HCT116 (cell line): Measurements from ENCODE around the gene ZDHHC14. TPM values are rescaled to one million over a fixed set of nuclear protein-coding genes. Genes with fewer than 3 reads are reported as not detected.
"Not testable (repeated sequence)": the region's sequence is repeated elsewhere in the genome, so short reads cannot be mapped to it uniquely, and the experiment has no call there.

ENCODE experiments used
- ATAC-seq: fragments of 200-7000 bp; cut with Tn5 transposase; 2 replicates; pipeline ENCODE4 v1.9.1; 2020; ENCODE audit warnings: mild to moderate bottlenecking, moderate library complexity
- BruUV-seq: library from RNA; stranded (reverse); fragments of 400-500 nt; replicated peaks from 2 replicates; lab custom pipeline; 2021; lab: Mats Ljungman, UMichigan
- CTCF ChIA-PET: fragments of 300-600 bp; sonication (Branson Sonifier 250); formaldehyde crosslinking; loops from one replicate; lab custom pipeline; 2021; ENCODE audit warnings: antibody characterized with exemption; lab: Charles Lee
- POLR2A ChIA-PET: fragments of 300-600, 350-600 bp; sonication (Branson Sonifier 250); formaldehyde crosslinking; loops from one replicate; lab custom pipeline; 2021; ENCODE audit warnings: antibody characterized with exemption; lab: Charles Lee
- RAD21 ChIA-PET, 2 experiments: fragments of 300-600 bp; sonication (Branson Sonifier 250); formaldehyde crosslinking; loops; one replicate each; lab custom pipeline; 2023; ENCODE audit warnings: low total read pairs in 2 of 2; ENCODE audit not compliant: uncharacterized antibody in 2 of 2, unreplicated experiment in 2 of 2, low non-redundant PET in 1 of 2; lab: Charles Lee
- DNase-seq: peaks from one replicate; pipeline ENCODE4 v3.0.0-alpha.2; 2010; ENCODE audit warnings: low read depth, low spot score
- H2AFZ ChIP-seq: fragments of 200-600 bp; shearing (Covaris generic), sonication (generic); 2 replicates; pipeline ENCODE4 v1.6.1; 2017; ENCODE audit warnings: low read depth, mixed run types, mixed read lengths, antibody characterized with exemption, low read length; ENCODE audit not compliant: poor library complexity, severe bottlenecking
- H3K27ac ChIP-seq: 2 replicates; pipeline ENCODE4 v1.5.1; 2012; ENCODE audit warnings: low read depth, low read length
- H3K27me3 ChIP-seq: fragments of 200-600 bp; sonication (generic); 2 replicates; pipeline ENCODE4 v1.6.1; 2016; ENCODE audit warnings: mixed run types, low read length, mixed read lengths; ENCODE audit not compliant: insufficient read depth
- H3K36me3 ChIP-seq, 2 experiments: fragments of 200-500 bp in 1 of 2; fragments of 200-600 bp in 1 of 2; sonication (Bioruptor generic) in 1 of 2; sonication (generic) in 1 of 2; 2 replicates each; pipeline versions ENCODE4 v1.5.1 to v1.6.1; 2014 to 2016; ENCODE audit warnings: low read length in 2 of 2, inconsistent platforms in 1 of 2, mixed read lengths in 1 of 2, mixed run types in 1 of 2; ENCODE audit not compliant: insufficient read depth in 2 of 2, control insufficient read depth in 1 of 2
- H3K4me1 ChIP-seq, 2 experiments: fragments of 200-600 bp in 1 of 2; sonication (generic) in 1 of 2; 2 replicates each; pipeline versions ENCODE4 v1.5.1 to v1.6.1; 2012 to 2017; ENCODE audit warnings: low read length in 2 of 2, inconsistent platforms in 1 of 2, mild to moderate bottlenecking in 1 of 2, mixed read lengths in 1 of 2, mixed run types in 1 of 2, moderate library complexity in 1 of 2; ENCODE audit not compliant: insufficient read depth in 2 of 2, control insufficient read depth in 1 of 2
- H3K4me2 ChIP-seq: fragments of 200-600 bp; sonication (generic); 2 replicates; pipeline ENCODE4 v1.6.1; 2017; ENCODE audit warnings: mixed run types, low read length, mixed read lengths
- H3K4me3 ChIP-seq, 2 experiments: fragments of 200-600 bp in 1 of 2; sonication (generic) in 1 of 2; replicated peaks in 1 of 2; 2 replicates each; pipeline ENCODE4 v1.5.1; 2011 to 2016; ENCODE audit warnings: low read length in 2 of 2, control low read depth in 1 of 2, low read depth in 1 of 2, mild to moderate bottlenecking in 1 of 2, mixed read lengths in 1 of 2, mixed run types in 1 of 2
- H3K79me2 ChIP-seq: fragments of 200-600 bp; sonication (generic); 2 replicates; pipeline ENCODE4 v1.6.1; 2017; ENCODE audit warnings: mild to moderate bottlenecking, mixed run types, low read length, moderate library complexity, mixed read lengths; ENCODE audit not compliant: insufficient read depth
- H3K9ac ChIP-seq: fragments of 200-600 bp; sonication (generic); 2 replicates; pipeline ENCODE4 v1.6.1; 2016; ENCODE audit warnings: low read length, mixed read lengths
- H3K9me2 ChIP-seq: fragments of 200-600 bp; sonication (generic), shearing (Covaris generic); 2 replicates; pipeline ENCODE4 v1.6.1; 2017; ENCODE audit warnings: mixed run types, mild to moderate bottlenecking, moderate library complexity; ENCODE audit not compliant: insufficient read depth
- H3K9me3 ChIP-seq, 2 experiments: fragments of 200-500 bp in 1 of 2; fragments of 200-600 bp in 1 of 2; sonication (Bioruptor generic) in 1 of 2; sonication (generic) in 1 of 2; 2 replicates each; pipeline ENCODE4 v1.6.1; 2014 to 2017; ENCODE audit warnings: low read length in 2 of 2, mixed read lengths in 2 of 2, inconsistent platforms in 1 of 2, low read depth in 1 of 2, mild to moderate bottlenecking in 1 of 2, mixed run types in 1 of 2, moderate library complexity in 1 of 2; ENCODE audit not compliant: control insufficient read depth in 1 of 2, insufficient read depth in 1 of 2
- H4K20me1 ChIP-seq: fragments of 200-600 bp; sonication (generic), shearing (Covaris generic); 2 replicates; pipeline ENCODE4 v1.6.1; 2017; ENCODE audit warnings: mixed run types, mild to moderate bottlenecking, moderate library complexity; ENCODE audit not compliant: insufficient read depth
- ATF3 ChIP-seq: IDR thresholded peaks from 2 replicates; pipeline ENCODE4 v1.6.1; 2012
- EGR1 ChIP-seq: IDR thresholded peaks from 2 replicates; pipeline ENCODE4 v1.6.1; 2012; ENCODE audit warnings: low read depth
- EZH2phosphoT487 ChIP-seq: fragments of 200-600 bp; IDR thresholded peaks from 2 replicates; pipeline ENCODE4 v1.6.1; 2018; ENCODE audit warnings: antibody characterized with exemption, borderline replicate concordance
- JUND ChIP-seq: IDR thresholded peaks from 2 replicates; pipeline ENCODE4 v1.6.1; 2012
- REST ChIP-seq: IDR thresholded peaks from 2 replicates; pipeline ENCODE4 v1.6.1; 2012; ENCODE audit warnings: low read depth
- SRF ChIP-seq: IDR thresholded peaks from 2 replicates; pipeline ENCODE4 v1.6.1; 2012; ENCODE audit warnings: low read depth
- YY1 ChIP-seq: IDR thresholded peaks from 2 replicates; pipeline ENCODE4 v1.6.1; 2011; ENCODE audit warnings: low read length, low read depth, moderate library complexity, mild to moderate bottlenecking; ENCODE audit not compliant: insufficient replicate concordance; ENCODE audit errors: extremely low read depth
- ZBTB33 ChIP-seq: IDR thresholded peaks from 2 replicates; pipeline ENCODE4 v1.6.1; 2011; ENCODE audit warnings: mild to moderate bottlenecking, low read length, moderate library complexity; ENCODE audit not compliant: insufficient replicate concordance; ENCODE audit errors: extremely low read depth
- ZFX ChIP-seq: fragments of 450-650 bp; IDR thresholded peaks from 2 replicates; pipeline ENCODE4 v1.6.1; 2017
- intact Hi-C: fragments of 100-400 bp; cut with micrococcal nuclease; formaldehyde crosslinking; loops from 2 replicates; pipeline ENCODE4 v1.10.0; 2022
- total RNA-seq: library from RNA; stranded (reverse); gene quantifications from one replicate; pipeline ENCODE4 v1.2.1, GENCODE V29; 2021; ENCODE audit not compliant: unreplicated experiment

Gene ZDHHC14
- total RNA-seq, 1 experiment from 2014 or later = 5.3 TPM

GRCh38 chr6:157578527-157578926 is 197.5 kb downstream of the ZDHHC14 start:
- H3K4me1 ChIP-seq, H3K36me3 ChIP-seq, H3K4me3 ChIP-seq, intact Hi-C loops, H4K20me1 ChIP-seq, H3K9ac ChIP-seq, H3K27me3 ChIP-seq, ATAC-seq, BruUV-seq, H3K27ac ChIP-seq, H3K9me3 ChIP-seq, CTCF ChIA-PET, H2AFZ ChIP-seq, H3K79me2 ChIP-seq, RAD21 ChIA-PET, H3K4me2 ChIP-seq, DNase-seq, POLR2A ChIA-PET, H3K9me2 ChIP-seq: not testable (repeated sequence)

GRCh38 chr6:157579467-157580031 is 198.6 kb downstream of the ZDHHC14 start:
- H3K27ac ChIP-seq = no peak overlapping the region
- H3K79me2 ChIP-seq = no peaks in the 10 kb centered on the region
- no peak overlapping the region for H3K4me2 ChIP-seq
- no peaks in the 10 kb centered on the region for H3K36me3 ChIP-seq
- H3K4me1 ChIP-seq = no peaks in the 10 kb centered on the region
- intact Hi-C loops = no loop called here
- H3K27me3 ChIP-seq = no peaks in the 10 kb centered on the region
- H3K9ac ChIP-seq = no peak overlapping the region
- DNase-seq (no peak), ATAC-seq (no peak)
- no TSS peak for BruUV-seq
- RAD21 ChIA-PET = no interaction called here
- no peaks in the 10 kb centered on the region for H3K9me2 ChIP-seq
- TF ChIP-seq REST = no peak
- TF ChIP-seq EZH2phosphoT487 = no peak
- TF ChIP-seq ZFX = no peak
- no peak for TF ChIP-seq YY1
- TF ChIP-seq ZBTB33 = no peak
- TF ChIP-seq SRF = no peak
- TF ChIP-seq ATF3 = no peak
- no peak for TF ChIP-seq EGR1
- no peak for TF ChIP-seq JUND
- no peaks in the 10 kb centered on the region for H3K9me3 ChIP-seq
- no peak overlapping the region for H2AFZ ChIP-seq
- no peak overlapping the region for H3K4me3 ChIP-seq
- POLR2A ChIA-PET = no interaction called here
- CTCF ChIA-PET = no interaction called here
- no peaks in the 10 kb centered on the region for H4K20me1 ChIP-seq
